ENCODE results near the gene PIP4K2C.

DNA sequence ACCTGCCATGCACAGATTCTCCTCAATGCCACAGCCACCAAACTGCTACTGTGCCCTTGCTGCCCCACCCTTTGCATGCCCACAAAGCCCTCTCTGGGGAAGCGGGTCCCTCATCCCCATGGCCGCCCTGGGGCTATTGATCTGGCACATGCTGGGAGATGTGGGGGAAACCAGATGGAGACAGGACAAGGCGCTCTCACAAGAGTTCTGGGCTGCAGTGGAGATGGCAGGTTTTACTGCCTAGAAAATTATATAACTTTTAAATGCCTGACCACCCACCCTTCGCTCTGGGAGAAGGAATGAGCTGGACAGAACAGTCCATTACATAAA lies 10.6 kb upstream of the PIP4K2C start:
- TF ChIP-seq ZNF384 (IDR thresholded peaks at IDR 0.05), result no peak
- no peak for TF ChIP-seq ARNT (IDR thresholded peaks at IDR 0.05)
- no peak for TF ChIP-seq FOXA1 (IDR thresholded peaks at IDR 0.05)

Measured in HEK293T (cell line).